ENCODE data around the gene NUP62. TPM values are rescaled to one million over a fixed set of nuclear protein-coding genes. Genes with fewer than 3 reads are reported as not detected.

The NUP62 gene
- total RNA-seq, 1 donor from 2014 or later = 85.9 TPM

DNA sequence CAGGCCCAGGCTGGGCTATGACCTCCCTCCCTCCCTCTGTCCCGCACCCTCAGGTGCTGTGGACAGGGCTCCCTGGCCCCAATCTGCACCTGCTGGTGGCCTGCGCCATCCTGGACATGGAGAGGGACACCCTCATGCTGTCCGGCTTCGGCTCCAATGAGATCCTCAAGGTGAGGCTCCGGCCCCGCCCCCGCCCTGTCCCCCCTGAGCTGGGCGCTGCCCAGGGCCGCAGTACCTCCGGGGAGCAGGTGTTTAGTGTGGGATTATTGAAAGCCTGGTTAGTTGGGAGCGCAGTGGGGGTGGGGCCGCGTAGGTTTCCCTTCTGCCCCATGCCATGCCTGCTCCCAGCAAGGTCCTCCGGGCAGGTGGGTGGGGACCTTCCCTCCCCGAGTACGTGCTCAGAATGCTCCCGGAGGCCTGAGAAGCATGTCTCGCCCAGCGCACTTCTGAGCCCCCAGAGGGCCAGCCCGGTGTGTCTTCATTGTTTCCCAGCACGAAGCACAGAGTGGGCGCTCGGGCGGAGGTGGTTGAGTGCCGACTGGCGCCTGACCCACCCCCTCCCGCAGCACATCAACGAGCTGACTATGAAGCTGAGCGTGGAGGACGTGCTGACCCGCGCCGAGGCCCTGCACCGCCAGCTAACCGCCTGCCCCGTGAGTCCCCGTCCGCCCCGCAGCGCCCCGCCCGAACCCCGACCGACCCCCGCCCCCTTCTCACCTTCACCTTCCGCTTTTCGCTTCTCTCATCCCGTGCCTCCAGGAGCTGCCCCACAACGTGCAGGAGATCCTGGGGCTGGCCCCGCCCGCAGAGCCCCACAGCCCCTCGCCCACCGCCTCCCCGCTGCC, 41.4 kb downstream of the NUP62 start:
- TF ChIP-seq, protein P1, sequence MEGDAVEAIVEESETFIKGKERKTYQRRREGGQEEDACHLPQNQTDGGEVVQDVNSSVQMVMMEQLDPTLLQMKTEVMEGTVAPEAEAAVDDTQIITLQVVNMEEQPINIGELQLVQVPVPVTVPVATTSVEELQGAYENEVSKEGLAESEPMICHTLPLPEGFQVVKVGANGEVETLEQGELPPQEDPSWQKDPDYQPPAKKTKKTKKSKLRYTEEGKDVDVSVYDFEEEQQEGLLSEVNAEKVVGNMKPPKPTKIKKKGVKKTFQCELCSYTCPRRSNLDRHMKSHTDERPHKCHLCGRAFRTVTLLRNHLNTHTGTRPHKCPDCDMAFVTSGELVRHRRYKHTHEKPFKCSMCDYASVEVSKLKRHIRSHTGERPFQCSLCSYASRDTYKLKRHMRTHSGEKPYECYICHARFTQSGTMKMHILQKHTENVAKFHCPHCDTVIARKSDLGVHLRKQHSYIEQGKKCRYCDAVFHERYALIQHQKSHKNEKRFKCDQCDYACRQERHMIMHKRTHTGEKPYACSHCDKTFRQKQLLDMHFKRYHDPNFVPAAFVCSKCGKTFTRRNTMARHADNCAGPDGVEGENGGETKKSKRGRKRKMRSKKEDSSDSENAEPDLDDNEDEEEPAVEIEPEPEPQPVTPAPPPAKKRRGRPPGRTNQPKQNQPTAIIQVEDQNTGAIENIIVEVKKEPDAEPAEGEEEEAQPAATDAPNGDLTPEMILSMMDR (IDR thresholded peaks at IDR 0.05; ENCODE audit: unreplicated experiment) = no peak
- Mint-ChIP-seq H3K27ac (no peak overlapping the region), H3K9me3 (ENCODE audit: low read depth) (no peaks in the 10 kb centered on the region), H3K27me3 (peaks cover 24% of the 10 kb centered on the region), H3K4me3 (ENCODE audit: low read depth) (no peak overlapping the region), H3K4me1 (ENCODE audit: low read depth) (peaks cover 1% of the 10 kb centered on the region), H3K36me3 (ENCODE audit: insufficient read depth) (peaks cover 18% of the 10 kb centered on the region)
- DNase-seq (ENCODE audit: low spot score, unreplicated experiment) = no peak

DNA sequence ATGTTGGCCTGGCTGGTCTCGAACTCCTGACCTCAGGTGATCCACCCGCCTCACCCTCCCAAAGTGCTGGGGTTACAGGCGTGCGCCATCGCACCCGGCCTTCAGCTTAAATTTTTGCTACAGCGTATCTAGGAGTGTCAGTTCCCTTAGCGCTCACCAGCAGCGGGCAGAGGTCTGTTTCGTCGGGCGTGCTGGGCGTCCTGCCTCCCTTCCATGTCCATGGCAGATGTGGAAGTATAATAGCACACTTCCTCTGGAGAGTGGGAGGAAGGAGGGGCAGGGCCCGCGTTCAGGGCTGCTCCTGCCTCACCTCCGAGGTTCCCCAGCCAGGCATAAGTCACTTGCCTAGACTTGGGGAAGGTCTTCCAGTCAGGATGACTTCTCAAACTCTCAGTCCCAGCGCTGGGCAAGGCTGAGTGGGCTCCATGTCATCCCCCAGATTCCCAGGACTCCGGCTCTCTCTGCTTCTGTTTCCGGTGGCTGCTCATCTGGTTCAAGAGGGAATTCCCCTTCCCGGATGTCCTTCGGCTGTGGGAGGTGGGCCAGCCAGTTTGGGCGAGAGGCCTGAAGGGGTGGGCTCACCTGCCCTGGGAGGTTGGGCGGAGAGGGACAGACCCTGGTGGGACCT, 42.2 kb downstream of the NUP62 start:
- Mint-ChIP-seq H3K27ac (no peak overlapping the region), H3K4me1 (ENCODE audit: low read depth) (peaks cover 1% of the 10 kb centered on the region), H3K36me3 (ENCODE audit: insufficient read depth) (peaks cover 23% of the 10 kb centered on the region), H3K27me3 (peaks cover 16% of the 10 kb centered on the region), H3K4me3 (ENCODE audit: low read depth) (no peak overlapping the region), H3K9me3 (ENCODE audit: low read depth) (no peaks in the 10 kb centered on the region)
- DNase-seq (ENCODE audit: low spot score, unreplicated experiment) = no peak
- TF ChIP-seq, protein P1 (IDR thresholded peaks at IDR 0.05; ENCODE audit: unreplicated experiment) = no peak

DNA sequence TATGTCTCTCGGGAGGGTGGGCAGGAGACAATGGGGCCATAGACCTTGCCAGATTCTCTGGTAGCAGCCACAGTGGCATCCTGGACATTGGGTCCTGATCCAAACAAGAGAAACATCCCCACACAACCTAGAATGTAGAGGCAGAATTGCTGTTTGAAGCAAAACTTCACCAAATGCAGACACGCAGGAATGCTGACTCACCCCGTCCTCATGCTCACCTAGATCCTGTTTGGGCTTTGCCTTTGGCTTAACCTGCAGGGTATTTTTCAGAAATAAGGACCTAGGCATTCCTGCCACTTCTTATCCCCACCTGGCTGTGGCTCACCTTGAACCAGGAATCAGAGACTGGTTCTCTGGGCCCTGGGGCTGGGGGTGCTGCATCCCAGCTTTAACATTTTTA, 44.5 kb downstream of the NUP62 start:
- Mint-ChIP-seq H3K4me3 (ENCODE audit: low read depth) (no peak overlapping the region), H3K9me3 (ENCODE audit: low read depth) (no peaks in the 10 kb centered on the region), H3K4me1 (ENCODE audit: low read depth) (no peaks in the 10 kb centered on the region), H3K27me3 (peaks cover 3% of the 10 kb centered on the region), H3K36me3 (ENCODE audit: insufficient read depth) (peaks cover 31% of the 10 kb centered on the region), H3K27ac (no peak overlapping the region)
- TF ChIP-seq, protein P1 (IDR thresholded peaks at IDR 0.05; ENCODE audit: unreplicated experiment) = no peak
- no peak for DNase-seq (ENCODE audit: low spot score, unreplicated experiment)

DNA sequence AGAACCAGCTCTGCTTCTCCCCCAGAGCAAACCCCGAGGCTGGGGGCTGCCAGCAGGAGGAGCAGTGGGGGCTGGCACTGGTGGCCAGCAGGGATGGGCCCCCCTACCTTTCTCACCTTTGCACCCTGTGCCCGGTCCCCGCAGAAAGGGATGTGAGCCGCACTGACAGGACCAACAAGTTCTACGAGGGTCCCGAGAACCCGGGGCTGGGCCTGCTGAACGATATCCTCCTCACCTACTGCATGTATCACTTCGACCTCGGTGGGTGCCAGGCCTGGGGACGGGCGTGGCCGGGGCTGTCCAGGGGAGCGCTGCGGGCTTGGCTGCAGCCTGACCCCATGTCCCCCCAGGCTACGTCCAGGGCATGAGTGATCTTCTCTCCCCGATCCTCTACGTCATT, 45.2 kb downstream of the NUP62 start:
- peaks cover 32% of the 10 kb centered on the region for H3K36me3 Mint-ChIP-seq (ENCODE audit: insufficient read depth)

DNA sequence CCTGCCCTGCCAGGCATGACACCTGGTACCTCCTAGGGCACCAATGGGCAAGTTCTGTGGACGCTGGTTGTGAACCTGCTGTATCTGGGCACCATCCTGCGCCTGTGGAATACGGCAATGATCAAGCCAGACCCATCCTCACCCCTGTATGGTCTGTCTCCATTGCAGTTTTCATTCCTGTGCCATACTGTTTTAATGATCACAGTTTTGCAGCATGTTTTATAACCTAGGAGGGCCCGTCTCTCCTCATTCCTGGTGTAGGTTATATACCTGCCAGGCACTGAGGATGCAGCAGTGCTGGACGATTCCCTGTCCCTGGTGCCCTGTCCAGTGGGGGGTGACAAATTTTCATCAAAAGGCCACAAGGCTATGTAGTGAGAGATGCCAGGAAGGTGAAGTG, 46.2 kb downstream of the NUP62 start:
- H3K27me3 Mint-ChIP-seq = no peaks in the 10 kb centered on the region
- H3K27ac Mint-ChIP-seq = no peak overlapping the region
- TF ChIP-seq, protein P1 (IDR thresholded peaks at IDR 0.05; ENCODE audit: unreplicated experiment) = no peak
- peaks cover 7% of the 10 kb centered on the region for H3K4me1 Mint-ChIP-seq (ENCODE audit: low read depth)
- DNase-seq (ENCODE audit: low spot score, unreplicated experiment) = no peak
- no peaks in the 10 kb centered on the region for H3K9me3 Mint-ChIP-seq (ENCODE audit: low read depth)
- peaks cover 31% of the 10 kb centered on the region for H3K36me3 Mint-ChIP-seq (ENCODE audit: insufficient read depth)
- H3K4me3 Mint-ChIP-seq (ENCODE audit: low read depth) = no peak overlapping the region

More for the DNA sequence above, 45.2 kb downstream of the NUP62 start:
- Mint-ChIP-seq H3K4me1 (ENCODE audit: low read depth) (no peaks in the 10 kb centered on the region), H3K27me3 (no peaks in the 10 kb centered on the region), H3K27ac (no peak overlapping the region), H3K9me3 (ENCODE audit: low read depth) (no peaks in the 10 kb centered on the region), H3K4me3 (ENCODE audit: low read depth) (no peak overlapping the region)
- TF ChIP-seq, protein P1 (IDR thresholded peaks at IDR 0.05; ENCODE audit: unreplicated experiment) = no peak
- no peak for DNase-seq (ENCODE audit: low spot score, unreplicated experiment)
